ENCODE measurements around the gene PPP1R7. TPM values are rescaled to one million over a fixed set of nuclear protein-coding genes. Genes with fewer than 3 reads are reported as not detected.

The PPP1R7 gene
- total and polyA plus RNA-seq, 2 experiments from 2014 or later, result 53.1 to 107 TPM

DNA sequence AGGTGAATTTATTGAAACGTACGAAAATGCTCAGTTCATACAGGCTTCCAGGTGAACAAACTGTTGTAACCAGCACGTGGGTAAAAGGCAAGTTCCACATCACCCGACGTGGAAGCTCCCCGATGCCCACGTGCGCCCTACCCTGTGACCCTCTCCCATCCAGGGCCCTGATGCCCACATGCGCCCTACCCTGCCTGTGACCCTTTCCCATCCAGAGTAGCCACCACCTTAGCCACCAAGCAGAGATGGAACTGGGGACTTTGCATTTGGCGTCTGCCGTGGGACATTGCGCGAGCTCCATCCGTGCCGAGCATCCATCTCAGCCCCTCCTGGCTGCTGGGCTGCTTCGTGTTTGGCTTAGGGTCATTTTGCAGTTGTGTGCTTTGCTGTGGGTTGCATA, 75.7 kb downstream of the PPP1R7 start:
- Histone ChIP-seq H3K9me3 (ENCODE audit: low read depth) (no peaks in the 10 kb centered on the region), H3K79me2 (ENCODE audit: insufficient read depth) (peaks cover 19% of the 10 kb centered on the region), H3K27ac (no peak overlapping the region), H3K27me3 (replicated peaks; ENCODE audit: insufficient read depth) (no peaks in the 10 kb centered on the region), H3K36me3 (ENCODE audit: low read depth) (peaks cover 29% of the 10 kb centered on the region), H3K4me1 (ENCODE audit: insufficient read depth) (peaks cover 16% of the 10 kb centered on the region), H3K9ac (no peak overlapping the region), H4K20me1 (ENCODE audit: insufficient read depth) (no peaks in the 10 kb centered on the region), H3K4me2 (ENCODE audit: unreplicated experiment) (no peak overlapping the region), H3K9me2 (ENCODE audit: insufficient read depth) (no peaks in the 10 kb centered on the region), H3F3A (ENCODE audit: insufficient read depth) (peaks cover 56% of the 10 kb centered on the region), H2AFZ (no peak overlapping the region), H3K4me3 (no peak overlapping the region)
- no peak for DNase-seq
- WGBS, 2 experiments (ENCODE audit: low coverage in 1 of 2, low lambda C conversion rate in 2 of 2, missing lambda C conversion rate in 2 of 2), result 91 to 95% methylated on average over 16 of the region's 16 CpGs
- in situ Hi-C loops (cut with MboI), result no loop called here
- TF ChIP-seq EZH2 (IDR thresholded peaks at IDR 0.05; ENCODE audit: insufficient read depth, poor library complexity, severe bottlenecking) (no peak), EZH2phosphoT487 (IDR thresholded peaks at IDR 0.05; ENCODE audit: insufficient read depth, low read depth) (no peak)

DNA sequence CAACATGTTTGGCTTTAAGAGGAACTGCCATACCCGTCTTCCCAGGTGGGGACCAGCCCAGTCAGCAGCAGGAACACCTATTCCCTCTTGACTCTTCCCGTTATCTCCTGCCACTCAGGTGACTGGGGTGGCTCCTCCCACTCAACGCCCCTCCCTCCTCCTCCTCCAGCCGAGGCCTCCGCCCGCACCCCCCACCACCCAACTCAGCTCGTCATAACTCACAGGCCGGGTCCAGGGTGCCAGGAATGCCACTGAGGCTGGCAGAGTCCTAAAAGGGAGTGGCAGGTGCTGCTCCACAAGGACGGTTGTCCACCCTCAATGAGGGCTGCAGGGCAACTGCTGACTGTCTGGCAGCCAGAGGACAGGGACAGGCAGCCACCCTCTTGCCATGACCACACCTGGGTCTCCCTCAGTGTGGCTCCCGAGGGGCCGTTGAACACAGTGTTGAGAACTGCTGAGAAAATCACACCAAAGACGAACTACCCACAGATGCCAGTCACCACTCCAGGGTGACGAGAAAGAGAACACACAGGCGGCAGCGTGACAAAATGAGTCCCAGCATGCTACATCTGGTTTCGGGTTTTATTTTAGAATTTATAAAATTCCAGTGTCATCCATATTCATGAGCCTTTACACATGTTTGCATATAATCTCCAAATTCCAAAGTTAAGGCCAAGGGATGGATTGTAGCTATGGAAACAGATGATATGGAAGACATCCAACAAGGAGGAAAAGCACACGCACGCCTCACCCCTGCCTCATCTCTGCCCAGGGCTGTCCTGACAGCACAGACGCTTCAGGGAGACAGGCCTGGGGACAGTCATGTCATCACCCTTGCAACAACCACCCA, 76.7 kb downstream of the PPP1R7 start:
- H2AFZ ChIP-seq, result no peak overlapping the region
- no peaks in the 10 kb centered on the region for H3K27me3 ChIP-seq (replicated peaks; ENCODE audit: insufficient read depth)
- H3K9ac ChIP-seq, result no peak overlapping the region
- 78 to 85% methylated on average over 15 to 19 of the region's 19 CpGs for WGBS, 2 experiments (ENCODE audit: low coverage in 1 of 2, low lambda C conversion rate in 2 of 2, missing lambda C conversion rate in 2 of 2)
- no peaks in the 10 kb centered on the region for H4K20me1 ChIP-seq (ENCODE audit: insufficient read depth)
- peaks cover 38% of the 10 kb centered on the region for H3K36me3 ChIP-seq (ENCODE audit: low read depth)
- H3K9me3 ChIP-seq (ENCODE audit: low read depth), result no peaks in the 10 kb centered on the region
- H3K9me2 ChIP-seq (ENCODE audit: insufficient read depth), result no peaks in the 10 kb centered on the region
- H3K79me2 ChIP-seq (ENCODE audit: insufficient read depth), result peaks cover 29% of the 10 kb centered on the region
- H3K4me1 ChIP-seq (ENCODE audit: insufficient read depth), result peaks cover 16% of the 10 kb centered on the region
- TF ChIP-seq EZH2phosphoT487 (IDR thresholded peaks at IDR 0.05; ENCODE audit: insufficient read depth, low read depth), result no peak
- no peak for TF ChIP-seq EZH2 (IDR thresholded peaks at IDR 0.05; ENCODE audit: insufficient read depth, poor library complexity, severe bottlenecking)
- H3K27ac ChIP-seq, result no peak overlapping the region
- no peak overlapping the region for H3K4me2 ChIP-seq (ENCODE audit: unreplicated experiment)
- no peak overlapping the region for H3K4me3 ChIP-seq
- DNase-seq, result no peak
- in situ Hi-C loops (cut with MboI), result no loop called here
- peaks cover 65% of the 10 kb centered on the region for H3F3A ChIP-seq (ENCODE audit: insufficient read depth)

DNA sequence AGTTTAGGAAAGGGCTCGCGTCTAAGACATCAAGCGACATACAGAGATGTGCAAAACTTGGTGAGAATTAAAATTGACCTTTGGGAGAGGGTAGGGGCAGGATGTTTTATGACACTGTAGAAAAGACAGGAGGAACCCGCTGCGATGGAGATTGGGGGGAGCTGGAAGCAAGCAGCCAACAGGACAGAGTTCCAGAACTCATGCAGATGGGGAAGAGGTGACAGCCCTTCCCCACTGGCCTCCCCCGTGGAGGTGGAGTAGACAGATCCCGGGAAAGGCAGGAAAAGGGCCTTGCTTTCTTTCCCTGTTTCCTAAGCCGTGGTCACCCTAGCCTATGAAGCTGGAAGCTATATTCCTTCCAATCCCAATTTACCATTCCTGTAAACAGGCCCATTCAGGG, 77.3 kb downstream of the PPP1R7 start:
- in situ Hi-C loops (cut with MboI), result no loop called here
- Histone ChIP-seq H3K36me3 (ENCODE audit: low read depth) (peaks cover 43% of the 10 kb centered on the region), H3K9ac (no peak overlapping the region), H3K9me3 (ENCODE audit: low read depth) (no peaks in the 10 kb centered on the region), H3F3A (ENCODE audit: insufficient read depth) (peaks cover 68% of the 10 kb centered on the region), H3K4me1 (ENCODE audit: insufficient read depth) (peaks cover 16% of the 10 kb centered on the region), H3K79me2 (ENCODE audit: insufficient read depth) (peaks cover 35% of the 10 kb centered on the region), H3K27ac (no peak overlapping the region), H2AFZ (no peak overlapping the region), H4K20me1 (ENCODE audit: insufficient read depth) (no peaks in the 10 kb centered on the region), H3K4me3 (no peak overlapping the region), H3K27me3 (replicated peaks; ENCODE audit: insufficient read depth) (no peaks in the 10 kb centered on the region), H3K9me2 (ENCODE audit: insufficient read depth) (no peaks in the 10 kb centered on the region), H3K4me2 (ENCODE audit: unreplicated experiment) (no peak overlapping the region)
- 76 to 77% methylated on average over 8 of the region's 8 CpGs for WGBS, 2 experiments (ENCODE audit: low coverage in 1 of 2, low lambda C conversion rate in 2 of 2, missing lambda C conversion rate in 2 of 2)
- TF ChIP-seq EZH2 (IDR thresholded peaks at IDR 0.05; ENCODE audit: insufficient read depth, poor library complexity, severe bottlenecking) (no peak), EZH2phosphoT487 (IDR thresholded peaks at IDR 0.05; ENCODE audit: insufficient read depth, low read depth) (no peak)
- DNase-seq, result no peak

DNA sequence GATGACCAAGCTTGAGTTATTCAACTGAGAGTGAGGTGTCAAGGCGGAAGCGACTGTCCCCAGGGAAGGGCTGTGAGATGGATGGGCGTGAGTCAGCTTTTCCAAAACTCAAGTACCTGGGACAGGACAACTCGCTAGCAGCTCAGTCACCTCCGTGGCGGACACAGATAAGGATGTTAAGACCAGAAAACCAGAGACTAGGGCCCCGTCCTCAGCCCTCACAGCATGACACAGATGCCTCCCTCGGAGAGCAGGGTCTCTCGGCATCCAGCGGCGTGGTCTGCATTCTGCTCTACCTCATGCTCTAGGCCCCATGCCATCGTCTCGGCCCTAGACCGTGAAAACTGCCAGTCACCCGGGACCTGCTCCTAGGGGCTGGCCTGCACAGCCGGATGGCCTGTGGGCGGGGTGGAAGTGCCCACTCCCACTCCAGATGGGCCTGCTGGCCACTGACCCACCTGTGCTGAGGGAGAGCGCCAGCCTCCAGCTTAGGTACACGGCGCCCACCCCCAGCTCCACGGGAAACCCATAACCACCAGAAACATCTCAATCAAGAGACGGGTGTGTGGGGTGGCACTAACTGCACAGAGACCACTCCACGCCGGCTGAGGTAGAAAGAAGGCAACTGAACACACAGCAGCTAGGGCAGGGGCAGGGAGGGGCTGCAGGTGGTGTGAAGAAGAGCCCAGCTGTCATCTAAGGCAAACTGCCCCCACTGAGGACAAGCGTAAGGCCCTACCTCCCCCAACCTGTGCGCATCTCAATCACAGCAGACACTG, 78.0 kb downstream of the PPP1R7 start:
- Histone ChIP-seq H2AFZ (no peak overlapping the region), H3K27ac (no peak overlapping the region), H3F3A (ENCODE audit: insufficient read depth) (peaks cover 67% of the 10 kb centered on the region), H4K20me1 (ENCODE audit: insufficient read depth) (no peaks in the 10 kb centered on the region), H3K27me3 (replicated peaks; ENCODE audit: insufficient read depth) (no peaks in the 10 kb centered on the region), H3K9me3 (ENCODE audit: low read depth) (no peaks in the 10 kb centered on the region), H3K9ac (no peak overlapping the region), H3K4me2 (ENCODE audit: unreplicated experiment) (no peak overlapping the region), H3K4me1 (ENCODE audit: insufficient read depth) (peaks cover 16% of the 10 kb centered on the region), H3K36me3 (ENCODE audit: low read depth) (peaks cover 48% of the 10 kb centered on the region), H3K9me2 (ENCODE audit: insufficient read depth) (no peaks in the 10 kb centered on the region), H3K4me3 (no peak overlapping the region), H3K79me2 (ENCODE audit: insufficient read depth) (peaks cover 42% of the 10 kb centered on the region)
- TF ChIP-seq EZH2 (IDR thresholded peaks at IDR 0.05; ENCODE audit: insufficient read depth, poor library complexity, severe bottlenecking) (no peak), EZH2phosphoT487 (IDR thresholded peaks at IDR 0.05; ENCODE audit: insufficient read depth, low read depth) (no peak)
- in situ Hi-C loops (cut with MboI), result no loop called here
- WGBS, 2 experiments (ENCODE audit: low coverage in 1 of 2, low lambda C conversion rate in 2 of 2, missing lambda C conversion rate in 2 of 2), result 88 to 90% methylated on average over 26 of the region's 26 CpGs
- peak; percentile 34 for DNase-seq

Data from GM23248 (cell line).